ENCODE results near the gene SLC35F3.
A peak's percentile ranks its signal among the peaks of the same experiment; 100 is the strongest.
"Not testable (repeated sequence)": the region's sequence is repeated elsewhere in the genome, so short reads cannot be mapped to it uniquely, and the experiment has no call there.

SLC35F3 gene

GRCh38 chr1:234199476-234200127, 295.1 kb downstream of the SLC35F3 start:
- no peak for DNase-seq (ENCODE audit: low spot score)

- DNase-seq (ENCODE audit: low spot score): no peak
These were observed 296.1 kb downstream of the SLC35F3 start for GRCh38 chr1:234200566-234200965.

- no peak for DNase-seq (ENCODE audit: low spot score)
These were observed 297.1 kb downstream of the SLC35F3 start for GRCh38 chr1:234201600-234201999.

GRCh38 chr1:234205966-234206365, 301.5 kb downstream of the SLC35F3 start:
- no peak for DNase-seq (ENCODE audit: low spot score)

GRCh38 chr1:234206651-234207284, 302.3 kb downstream of the SLC35F3 start:
- peak; percentile 67 for DNase-seq (ENCODE audit: low spot score)

GRCh38 chr1:234208351-234208750, 303.9 kb downstream of the SLC35F3 start:
- no peak for DNase-seq (ENCODE audit: low spot score)

GRCh38 chr1:234208791-234209190, 304.3 kb downstream of the SLC35F3 start:
- peak; percentile 39 for DNase-seq (ENCODE audit: low spot score)

GRCh38 chr1:234210429-234210828, 306.0 kb downstream of the SLC35F3 start:
- not testable (repeated sequence) for DNase-seq (ENCODE audit: low spot score)

GRCh38 chr1:234211855-234212254, 307.4 kb downstream of the SLC35F3 start:
- DNase-seq (ENCODE audit: low spot score): not testable (repeated sequence)

- peak; percentile 46 for DNase-seq (ENCODE audit: low spot score)
These were observed 308.5 kb downstream of the SLC35F3 start for GRCh38 chr1:234212764-234213657.

- DNase-seq (ENCODE audit: low spot score): no peak
These were observed 309.2 kb downstream of the SLC35F3 start for GRCh38 chr1:234213658-234214128.

- no peak for DNase-seq (ENCODE audit: low spot score)
These were observed 309.8 kb downstream of the SLC35F3 start for GRCh38 chr1:234214129-234214910.

GRCh38 chr1:234214911-234215892, 310.7 kb downstream of the SLC35F3 start:
- DNase-seq (ENCODE audit: low spot score): no peak

GRCh38 chr1:234216116-234216703, 311.7 kb downstream of the SLC35F3 start:
- DNase-seq (ENCODE audit: low spot score): no peak

GRCh38 chr1:234217316-234217840, 312.9 kb downstream of the SLC35F3 start:
- DNase-seq (ENCODE audit: low spot score): no peak

- no peak for DNase-seq (ENCODE audit: low spot score)
These were observed 313.6 kb downstream of the SLC35F3 start for GRCh38 chr1:234218078-234218477.

GRCh38 chr1:234219711-234220110, 315.2 kb downstream of the SLC35F3 start:
- DNase-seq (ENCODE audit: low spot score): no peak

- DNase-seq (ENCODE audit: low spot score): no peak
These were observed 317.1 kb downstream of the SLC35F3 start for GRCh38 chr1:234221601-234222000.

- no peak for DNase-seq (ENCODE audit: low spot score)
These were observed 318.2 kb downstream of the SLC35F3 start for GRCh38 chr1:234222561-234223280.
